ENCODE data around the gene ARL11.
"Not testable (repeated sequence)": the region's sequence is repeated elsewhere in the genome, so short reads cannot be mapped to it uniquely, and the experiment has no call there.

The ARL11 gene

GRCh38 chr13:49587311-49587847 is 40.9 kb upstream of the ARL11 start:
- no peak overlapping the region for H3K4me3 ChIP-seq (ENCODE audit: low read depth, low read length)
- TF ChIP-seq CTCF (IDR thresholded peaks at IDR 0.05; ENCODE audit: borderline replicate concordance, insufficient read depth, low read depth, low read length): no peak

DNA sequence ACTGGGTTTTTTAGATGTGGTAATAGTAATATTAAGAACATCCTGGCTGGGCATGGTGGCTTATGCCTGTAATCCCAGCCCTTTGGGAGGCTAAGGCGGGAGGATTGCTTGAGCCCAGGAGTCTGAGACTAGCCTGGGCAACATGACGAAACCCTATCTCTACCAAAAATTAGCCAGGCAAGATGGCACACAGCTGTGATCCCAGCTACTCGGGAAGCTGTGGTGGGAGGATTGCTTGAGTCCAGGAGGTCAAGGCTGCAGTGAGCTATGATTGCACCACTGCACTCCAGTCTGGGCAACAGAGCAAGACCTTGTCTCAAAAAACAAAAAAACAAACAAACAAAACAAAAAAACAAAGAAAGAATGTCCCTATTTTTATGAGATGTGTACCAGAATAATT is 37.6 kb upstream of the ARL11 start:
- not testable (repeated sequence) for H3K4me3 ChIP-seq (ENCODE audit: low read depth, low read length)

GRCh38 chr13:49593876-49594275 is 34.4 kb upstream of the ARL11 start:
- H3K4me3 ChIP-seq (ENCODE audit: low read depth, low read length): not testable (repeated sequence)

DNA sequence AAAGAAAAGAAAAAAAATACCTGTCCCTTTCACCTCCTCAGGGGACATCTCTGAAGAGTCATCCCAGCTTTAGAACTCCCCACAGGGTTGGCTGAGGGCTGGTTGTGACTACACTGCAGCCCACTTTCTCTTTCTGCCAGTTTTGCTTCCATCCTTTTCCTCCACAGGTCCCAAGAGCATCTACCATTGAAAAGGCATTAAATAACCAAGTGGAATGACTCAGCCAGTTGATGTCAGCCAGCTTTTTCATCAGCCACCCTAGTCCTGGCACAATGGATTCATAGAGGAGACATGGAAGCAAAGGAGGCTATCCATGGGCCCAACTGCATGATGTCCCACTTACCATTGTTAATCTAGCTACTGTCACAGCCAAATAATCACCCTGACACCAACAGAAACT is 33.7 kb upstream of the ARL11 start:
- no peak overlapping the region for H3K4me3 ChIP-seq (ENCODE audit: low read depth, low read length)
- TF ChIP-seq CTCF (IDR thresholded peaks at IDR 0.05; ENCODE audit: borderline replicate concordance, insufficient read depth, low read depth, low read length): no peak

GRCh38 chr13:49596221-49596620 is 32.1 kb upstream of the ARL11 start:
- H3K4me3 ChIP-seq (ENCODE audit: low read depth, low read length): no peak overlapping the region
- no peak for TF ChIP-seq CTCF (IDR thresholded peaks at IDR 0.05; ENCODE audit: borderline replicate concordance, insufficient read depth, low read depth, low read length)

DNA sequence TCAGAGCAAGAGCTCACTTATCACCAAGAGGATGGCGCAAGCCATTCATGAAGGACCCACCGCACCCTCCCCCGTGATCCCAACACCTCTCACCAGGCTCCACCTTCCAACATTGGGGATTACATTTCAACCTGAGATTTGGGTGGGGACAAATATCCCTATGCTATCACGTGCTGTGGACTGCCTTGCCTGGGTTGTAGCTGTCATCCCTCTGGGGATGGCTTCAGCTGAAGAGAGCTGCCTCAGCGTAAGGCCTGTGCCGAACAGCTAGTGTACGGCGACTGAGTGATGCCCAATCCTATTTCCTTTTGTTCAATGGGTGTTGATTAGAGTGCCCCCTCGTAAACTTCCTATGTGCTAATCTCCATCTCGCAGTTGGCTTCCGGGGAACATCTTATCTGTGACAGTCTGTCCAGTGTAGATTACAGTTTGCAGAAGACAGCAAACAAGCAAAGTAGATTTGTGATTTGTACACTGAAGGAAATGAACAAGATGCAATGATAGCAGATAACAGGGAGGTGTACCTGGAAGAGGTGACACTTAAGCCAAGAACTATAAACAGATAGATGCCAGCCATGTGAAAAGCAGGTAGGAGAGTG is 31.2 kb upstream of the ARL11 start:
- H3K4me3 ChIP-seq (ENCODE audit: low read depth, low read length): no peak overlapping the region
- no peak for TF ChIP-seq CTCF (IDR thresholded peaks at IDR 0.05; ENCODE audit: borderline replicate concordance, insufficient read depth, low read depth, low read length)

GRCh38 chr13:49602005-49602404 is 26.3 kb upstream of the ARL11 start:
- no peak overlapping the region for H3K4me3 ChIP-seq (ENCODE audit: low read depth, low read length)
- TF ChIP-seq CTCF (IDR thresholded peaks at IDR 0.05; ENCODE audit: borderline replicate concordance, insufficient read depth, low read depth, low read length): no peak

- H3K4me3 ChIP-seq (ENCODE audit: low read depth, low read length): not testable (repeated sequence)
These were observed 25.7 kb upstream of the ARL11 start for GRCh38 chr13:49602615-49603014.

DNA sequence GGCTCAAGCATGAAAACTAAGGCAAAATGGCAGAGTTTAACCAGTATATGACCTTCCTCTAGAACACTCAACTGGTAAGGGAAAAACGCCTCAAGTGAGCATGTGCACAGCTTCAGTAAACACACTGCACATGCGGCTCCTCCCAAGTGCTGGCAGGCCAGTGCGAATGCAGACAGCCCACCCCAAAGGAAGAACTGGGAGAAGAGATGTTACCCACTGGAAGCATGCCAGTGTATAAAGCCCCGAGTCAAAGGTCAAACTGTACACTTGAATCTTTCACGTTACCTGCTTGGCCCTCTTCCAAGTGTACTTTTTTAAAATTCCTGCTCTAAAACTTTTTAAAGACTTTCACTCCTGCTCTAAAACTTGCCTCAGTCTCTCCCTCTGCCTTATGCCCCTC is 23.7 kb upstream of the ARL11 start:
- TF ChIP-seq CTCF (IDR thresholded peaks at IDR 0.05; ENCODE audit: borderline replicate concordance, insufficient read depth, low read depth, low read length): no peak

More for the DNA sequence above, 23.7 kb upstream of the ARL11 start:
- no peak overlapping the region for H3K4me3 ChIP-seq (ENCODE audit: low read depth, low read length)
